ENCODE data around the gene GMDS.

GMDS gene

DNA sequence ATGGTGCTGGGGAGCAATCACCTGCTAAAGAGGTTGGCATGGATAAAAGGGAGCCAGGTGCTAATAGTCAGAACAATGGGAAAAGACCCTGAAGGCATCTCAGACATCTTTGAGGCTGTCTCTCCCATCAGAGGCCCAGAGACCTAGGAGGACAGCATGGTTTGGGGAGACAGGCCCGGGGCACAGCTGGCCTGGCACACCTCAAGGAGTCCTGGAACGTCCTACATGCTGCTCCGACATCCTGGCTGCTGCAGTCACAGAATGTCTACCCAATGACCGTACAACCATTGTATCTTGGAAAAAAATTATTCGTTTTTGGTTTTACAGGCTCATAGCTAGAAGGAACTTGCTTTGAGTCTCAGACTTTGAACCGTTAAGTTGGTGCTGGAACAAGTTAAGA lies 4.4 kb downstream of the GMDS start:
- peaks cover 6 to 14% (median 13%) of the 10 kb centered on the region in 4 experiments for H3K4me1 ChIP-seq (ENCODE audit: control extremely low read depth in 1 of 4, control insufficient read depth in 4 of 4, insufficient read depth in 4 of 4, low read length in 3 of 4)
- CTCF ChIA-PET = interaction anchor here (1.0 kb wide), 1 partner anchor 14 kb away, joined by 3 read pairs; no protein-coding TSS in a partner anchor
- no peaks in the 10 kb centered on the region for H3K27me3 ChIP-seq (replicated peaks in 2 of 5; ENCODE audit: control insufficient read depth in 4 of 5, insufficient read depth in 5 of 5, low read length in 4 of 5)
- no peaks in the 10 kb centered on the region for H3K9me3 ChIP-seq (ENCODE audit: control extremely low read depth in 1 of 5, control insufficient read depth in 4 of 5, insufficient read depth in 2 of 5, low read depth in 1 of 5, low read length in 4 of 5)
- WGBS (ENCODE audit: insufficient coverage) = 100% methylated on average over 6 of the region's 6 CpGs
- POLR2A ChIA-PET = interaction anchor here (0.6 kb wide), 1 partner anchor 18 kb away, joined by 3 read pairs; no protein-coding TSS in a partner anchor
- H3K4me3 ChIP-seq (ENCODE audit: control insufficient read depth in 1 of 7, extremely low read depth in 1 of 7, insufficient read depth in 4 of 7, low read depth in 2 of 7, low read length in 6 of 7) = no peak overlapping the region
- no peak overlapping the region for H3K27ac ChIP-seq (ENCODE audit: insufficient read depth in 1 of 2, low read depth in 1 of 2, low read length in 2 of 2, poor library complexity in 1 of 2, severe bottlenecking in 2 of 2)
- no peak for DNase-seq
- H3K36me3 ChIP-seq (ENCODE audit: control insufficient read depth in 4 of 4, insufficient read depth in 4 of 4, low read length in 3 of 4) = peaks cover 0 to 3% (median 0%) of the 10 kb centered on the region in 4 experiments

DNA sequence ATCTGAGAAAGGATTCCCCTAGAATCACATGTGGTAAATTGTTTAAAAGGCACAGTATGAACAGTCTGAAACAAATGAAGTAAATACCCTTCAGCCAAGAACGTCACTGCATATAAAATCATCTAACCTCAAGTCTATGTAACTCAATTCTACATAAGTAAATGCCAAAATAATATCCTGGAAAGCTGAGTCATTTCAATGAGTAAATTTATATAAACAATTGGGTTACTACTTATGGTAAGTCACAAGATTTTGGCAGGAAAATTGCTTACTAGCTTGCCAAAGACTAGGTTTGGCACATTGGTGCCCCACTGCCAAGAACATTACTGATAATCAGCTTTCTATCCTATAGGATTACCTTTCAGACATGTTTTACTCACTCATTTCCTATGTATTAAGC lies 8.4 kb downstream of the GMDS start:
- peak in 1 of 3 donors; percentile 34 for DNase-seq
- POLR2A ChIA-PET = no interaction called here
- no peaks in the 10 kb centered on the region for H3K27me3 ChIP-seq (replicated peaks in 2 of 5; ENCODE audit: control insufficient read depth in 4 of 5, insufficient read depth in 5 of 5, low read length in 4 of 5)
- H3K4me3 ChIP-seq (ENCODE audit: control insufficient read depth in 1 of 7, extremely low read depth in 1 of 7, insufficient read depth in 4 of 7, low read depth in 2 of 7, low read length in 6 of 7) = no peak overlapping the region
- CTCF ChIA-PET = interaction anchor here (1.2 to 1.7 kb wide), 2 partner anchors 15 to 28 kb away, joined by 4 to 6 read pairs; no protein-coding TSS in a partner anchor
- no CpG with 5 or more reads among the region's 1 CpG for WGBS (ENCODE audit: insufficient coverage)
- H3K36me3 ChIP-seq (ENCODE audit: control insufficient read depth in 4 of 4, insufficient read depth in 4 of 4, low read length in 3 of 4) = peaks cover 0 to 3% (median 0%) of the 10 kb centered on the region in 4 experiments
- H3K27ac ChIP-seq (ENCODE audit: insufficient read depth in 1 of 2, low read depth in 1 of 2, low read length in 2 of 2, poor library complexity in 1 of 2, severe bottlenecking in 2 of 2) = no peak overlapping the region
- no peaks in the 10 kb centered on the region for H3K9me3 ChIP-seq (ENCODE audit: control extremely low read depth in 1 of 5, control insufficient read depth in 4 of 5, insufficient read depth in 2 of 5, low read depth in 1 of 5, low read length in 4 of 5)
- H3K4me1 ChIP-seq (ENCODE audit: control extremely low read depth in 1 of 4, control insufficient read depth in 4 of 4, insufficient read depth in 4 of 4, low read length in 3 of 4) = no peaks in the 10 kb centered on the region

DNA sequence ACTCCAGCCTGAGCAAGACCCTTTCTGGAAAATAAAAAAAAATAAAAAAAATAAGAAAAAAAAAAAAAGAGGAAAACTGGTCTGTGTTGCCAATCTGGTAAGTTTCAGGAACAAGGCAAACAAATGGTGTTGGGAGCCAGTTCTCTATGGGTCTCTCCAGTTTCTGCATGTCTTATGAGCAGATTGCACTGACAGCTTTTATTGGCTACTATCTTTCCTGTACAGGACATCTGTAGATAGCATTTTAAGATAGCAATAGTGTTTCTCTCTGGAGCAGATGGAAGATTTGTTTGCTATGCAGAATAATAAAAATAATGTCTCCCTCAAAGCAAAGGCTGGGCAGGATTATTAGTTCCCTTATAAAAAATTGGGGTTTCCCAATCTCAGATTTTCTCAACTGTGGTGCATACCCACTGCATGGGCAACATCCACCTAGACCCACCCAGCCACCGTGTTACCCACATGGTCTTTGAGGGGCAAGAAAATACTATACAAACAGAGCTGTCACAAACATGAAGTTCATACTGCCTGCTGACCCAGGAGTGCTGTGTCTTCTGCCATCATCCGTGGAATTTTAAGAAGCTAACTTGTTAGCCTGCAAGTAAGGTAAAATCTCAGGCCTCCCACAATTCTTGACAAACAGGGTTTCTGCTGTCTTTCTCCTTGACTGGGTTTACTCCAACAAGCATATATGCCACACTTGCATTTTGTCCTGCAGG lies 9.5 kb downstream of the GMDS start:
- H3K27me3 ChIP-seq (replicated peaks in 2 of 5; ENCODE audit: control insufficient read depth in 4 of 5, insufficient read depth in 5 of 5, low read length in 4 of 5) = no peaks in the 10 kb centered on the region
- peaks cover 0 to 3% (median 0%) of the 10 kb centered on the region in 4 experiments for H3K36me3 ChIP-seq (ENCODE audit: control insufficient read depth in 4 of 4, insufficient read depth in 4 of 4, low read length in 3 of 4)
- H3K27ac ChIP-seq (ENCODE audit: insufficient read depth in 1 of 2, low read depth in 1 of 2, low read length in 2 of 2, poor library complexity in 1 of 2, severe bottlenecking in 2 of 2) = no peak overlapping the region
- ChIA-PET CTCF (interaction anchor here (0.7 to 1.7 kb wide), 2 partner anchors 16 to 27 kb away, joined by 3 to 4 read pairs; no protein-coding TSS in a partner anchor), POLR2A (interaction anchor here (0.6 kb wide), 1 partner anchor 481 kb away, joined by 3 read pairs; no protein-coding TSS in a partner anchor)
- H3K9me3 ChIP-seq (ENCODE audit: control extremely low read depth in 1 of 5, control insufficient read depth in 4 of 5, insufficient read depth in 2 of 5, low read depth in 1 of 5, low read length in 4 of 5) = no peaks in the 10 kb centered on the region
- no peaks in the 10 kb centered on the region for H3K4me1 ChIP-seq (ENCODE audit: control extremely low read depth in 1 of 4, control insufficient read depth in 4 of 4, insufficient read depth in 4 of 4, low read length in 3 of 4)
- no peak for DNase-seq
- 100% methylated on average over 2 of the region's 2 CpGs for WGBS (ENCODE audit: insufficient coverage)
- H3K4me3 ChIP-seq (ENCODE audit: control insufficient read depth in 1 of 7, extremely low read depth in 1 of 7, insufficient read depth in 4 of 7, low read depth in 2 of 7, low read length in 6 of 7) = no peak overlapping the region

DNA sequence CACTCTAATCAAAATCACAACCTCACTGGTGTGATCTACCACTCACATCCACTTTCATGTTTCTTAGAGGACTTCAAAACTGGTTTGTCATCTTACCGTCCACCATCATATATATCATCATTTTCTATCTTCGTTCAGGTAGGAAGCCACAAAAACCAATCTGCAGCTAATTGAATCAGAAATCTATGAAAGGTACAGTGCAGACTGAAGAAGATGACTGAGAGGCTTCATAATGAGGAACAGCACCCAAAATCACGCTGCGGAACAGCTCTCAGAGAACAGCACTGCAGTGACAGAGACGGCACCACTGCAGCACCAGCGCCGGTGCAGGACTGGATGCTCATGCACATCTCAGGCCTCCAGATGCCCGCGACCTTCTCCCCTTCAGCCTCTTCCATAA lies 13.0 kb downstream of the GMDS start:
- H3K36me3 ChIP-seq (ENCODE audit: control insufficient read depth in 4 of 4, insufficient read depth in 4 of 4, low read length in 3 of 4) = peaks cover 0 to 3% (median 0%) of the 10 kb centered on the region in 4 experiments
- CTCF ChIA-PET = no interaction called here
- H3K9me3 ChIP-seq (ENCODE audit: control extremely low read depth in 1 of 5, control insufficient read depth in 4 of 5, insufficient read depth in 2 of 5, low read depth in 1 of 5, low read length in 4 of 5) = no peaks in the 10 kb centered on the region
- H3K4me1 ChIP-seq (ENCODE audit: control extremely low read depth in 1 of 4, control insufficient read depth in 4 of 4, insufficient read depth in 4 of 4, low read length in 3 of 4) = no peaks in the 10 kb centered on the region
- no peaks in the 10 kb centered on the region for H3K27me3 ChIP-seq (replicated peaks in 2 of 5; ENCODE audit: control insufficient read depth in 4 of 5, insufficient read depth in 5 of 5, low read length in 4 of 5)
- H3K4me3 ChIP-seq (ENCODE audit: control insufficient read depth in 1 of 7, extremely low read depth in 1 of 7, insufficient read depth in 4 of 7, low read depth in 2 of 7, low read length in 6 of 7) = no peak overlapping the region
- 89% methylated on average over 9 of the region's 9 CpGs for WGBS (ENCODE audit: insufficient coverage)
- H3K27ac ChIP-seq (ENCODE audit: insufficient read depth in 1 of 2, low read depth in 1 of 2, low read length in 2 of 2, poor library complexity in 1 of 2, severe bottlenecking in 2 of 2) = no peak overlapping the region
- DNase-seq = no peak
- POLR2A ChIA-PET = no interaction called here

DNA sequence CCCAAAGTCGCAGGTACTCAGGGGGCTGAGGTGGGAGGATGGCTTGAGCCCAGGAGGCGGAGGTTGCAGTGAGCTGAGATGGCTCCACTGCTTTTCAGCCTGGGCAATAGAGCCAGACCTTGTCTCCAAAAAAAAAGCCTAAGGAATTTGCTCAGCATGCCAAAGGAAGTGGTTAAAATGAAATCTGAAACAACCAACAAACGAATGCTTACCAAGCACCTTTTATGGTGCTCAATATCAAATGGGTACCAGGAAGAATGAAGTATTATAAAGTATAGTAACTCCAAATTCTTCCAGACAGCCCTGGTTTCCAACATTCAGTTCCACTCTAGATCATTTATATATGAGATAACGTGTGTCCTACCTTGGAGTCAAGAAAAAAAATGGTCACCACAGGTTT lies 14.0 kb downstream of the GMDS start:
- POLR2A ChIA-PET = no interaction called here
- no peak for DNase-seq
- WGBS (ENCODE audit: insufficient coverage) = 100% methylated on average over 3 of the region's 4 CpGs
- CTCF ChIA-PET = no interaction called here
- Histone ChIP-seq H3K27me3 (replicated peaks in 2 of 5; ENCODE audit: control insufficient read depth in 4 of 5, insufficient read depth in 5 of 5, low read length in 4 of 5) (no peaks in the 10 kb centered on the region), H3K27ac (ENCODE audit: insufficient read depth in 1 of 2, low read depth in 1 of 2, low read length in 2 of 2, poor library complexity in 1 of 2, severe bottlenecking in 2 of 2) (no peak overlapping the region), H3K4me3 (ENCODE audit: control insufficient read depth in 1 of 7, extremely low read depth in 1 of 7, insufficient read depth in 4 of 7, low read depth in 2 of 7, low read length in 6 of 7) (no peak overlapping the region), H3K36me3 (ENCODE audit: control insufficient read depth in 4 of 4, insufficient read depth in 4 of 4, low read length in 3 of 4) (peaks cover 0 to 3% (median 0%) of the 10 kb centered on the region in 4 experiments), H3K4me1 (ENCODE audit: control extremely low read depth in 1 of 4, control insufficient read depth in 4 of 4, insufficient read depth in 4 of 4, low read length in 3 of 4) (no peaks in the 10 kb centered on the region), H3K9me3 (ENCODE audit: control extremely low read depth in 1 of 5, control insufficient read depth in 4 of 5, insufficient read depth in 2 of 5, low read depth in 1 of 5, low read length in 4 of 5) (no peaks in the 10 kb centered on the region)

DNA sequence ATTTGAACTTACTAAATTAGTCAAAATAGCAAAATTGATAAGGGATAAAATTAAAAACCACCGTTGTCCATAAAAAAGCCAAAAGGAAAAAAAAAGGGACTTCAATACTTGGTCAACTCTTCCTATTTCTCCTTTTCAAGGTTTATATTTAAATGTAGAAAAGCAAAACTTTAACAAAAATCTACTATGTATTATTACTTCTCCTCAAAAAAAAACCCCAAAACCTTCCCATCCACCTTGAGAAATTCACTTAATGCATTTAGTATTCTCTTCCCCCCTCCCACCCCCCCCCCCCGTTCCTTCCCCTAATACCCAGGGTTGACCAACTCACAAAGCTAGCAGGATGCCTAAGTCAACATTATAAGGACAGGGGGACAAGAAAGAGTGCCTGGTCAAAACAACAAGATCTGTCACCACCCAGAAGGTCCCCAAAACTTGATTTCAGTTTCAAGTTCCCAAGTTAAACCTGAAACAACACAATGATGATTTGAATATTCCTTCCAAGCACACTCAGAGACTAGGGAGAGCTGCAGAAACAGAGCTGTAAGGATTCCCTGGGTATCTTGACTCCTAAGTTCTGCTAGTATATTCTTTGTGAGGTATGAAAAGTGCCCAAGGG lies 14.6 kb downstream of the GMDS start:
- H3K4me1 ChIP-seq (ENCODE audit: control extremely low read depth in 1 of 4, control insufficient read depth in 4 of 4, insufficient read depth in 4 of 4, low read length in 3 of 4) = no peaks in the 10 kb centered on the region
- no peaks in the 10 kb centered on the region for H3K9me3 ChIP-seq (ENCODE audit: control extremely low read depth in 1 of 5, control insufficient read depth in 4 of 5, insufficient read depth in 2 of 5, low read depth in 1 of 5, low read length in 4 of 5)
- POLR2A ChIA-PET = no interaction called here
- CTCF ChIA-PET = no interaction called here
- H3K27me3 ChIP-seq (replicated peaks in 2 of 5; ENCODE audit: control insufficient read depth in 4 of 5, insufficient read depth in 5 of 5, low read length in 4 of 5) = no peaks in the 10 kb centered on the region
- H3K36me3 ChIP-seq (ENCODE audit: control insufficient read depth in 4 of 4, insufficient read depth in 4 of 4, low read length in 3 of 4) = no peaks in the 10 kb centered on the region
- H3K4me3 ChIP-seq (ENCODE audit: control insufficient read depth in 1 of 7, extremely low read depth in 1 of 7, insufficient read depth in 4 of 7, low read depth in 2 of 7, low read length in 6 of 7) = no peak overlapping the region
- WGBS (ENCODE audit: insufficient coverage) = no CpG with 5 or more reads among the region's 2 CpGs
- no peak for DNase-seq
- H3K27ac ChIP-seq (ENCODE audit: insufficient read depth in 1 of 2, low read depth in 1 of 2, low read length in 2 of 2, poor library complexity in 1 of 2, severe bottlenecking in 2 of 2) = no peak overlapping the region

DNA sequence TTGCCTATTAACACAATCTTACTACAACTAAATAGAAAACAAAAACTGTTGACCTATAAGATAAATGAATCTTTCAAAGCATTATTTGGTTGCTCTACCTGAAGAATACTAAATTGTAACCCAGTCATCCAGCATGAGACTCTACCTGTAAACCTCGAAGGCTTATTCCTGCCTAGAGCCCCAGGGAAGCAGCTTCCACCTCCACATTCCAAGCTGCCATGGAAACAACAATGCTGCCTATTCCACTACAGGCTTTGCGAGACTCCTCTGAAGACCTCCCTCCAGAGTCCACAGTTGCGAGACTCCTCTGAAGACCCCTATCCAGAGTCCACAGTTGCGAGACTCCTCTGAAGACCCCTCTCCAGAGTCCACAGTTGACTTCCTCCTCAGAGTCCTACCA lies 15.7 kb downstream of the GMDS start:
- no peak overlapping the region for H3K27ac ChIP-seq (ENCODE audit: insufficient read depth in 1 of 2, low read depth in 1 of 2, low read length in 2 of 2, poor library complexity in 1 of 2, severe bottlenecking in 2 of 2)
- H3K4me1 ChIP-seq (ENCODE audit: control extremely low read depth in 1 of 4, control insufficient read depth in 4 of 4, insufficient read depth in 4 of 4, low read length in 3 of 4) = no peaks in the 10 kb centered on the region
- CTCF ChIA-PET = no interaction called here
- no peak overlapping the region for H3K4me3 ChIP-seq (ENCODE audit: control insufficient read depth in 1 of 7, extremely low read depth in 1 of 7, insufficient read depth in 4 of 7, low read depth in 2 of 7, low read length in 6 of 7)
- POLR2A ChIA-PET = no interaction called here
- no peak for DNase-seq
- 100% methylated on average over 4 of the region's 4 CpGs for WGBS (ENCODE audit: insufficient coverage)
- H3K36me3 ChIP-seq (ENCODE audit: control insufficient read depth in 4 of 4, insufficient read depth in 4 of 4, low read length in 3 of 4) = no peaks in the 10 kb centered on the region
- H3K27me3 ChIP-seq (replicated peaks in 2 of 5; ENCODE audit: control insufficient read depth in 4 of 5, insufficient read depth in 5 of 5, low read length in 4 of 5) = no peaks in the 10 kb centered on the region
- H3K9me3 ChIP-seq (ENCODE audit: control extremely low read depth in 1 of 5, control insufficient read depth in 4 of 5, insufficient read depth in 2 of 5, low read depth in 1 of 5, low read length in 4 of 5) = no peaks in the 10 kb centered on the region

Measured in common myeloid progenitor, CD34-positive (primary cell).